A549 (cell line): ENCODE results near the gene SMTN. TPM values are rescaled to one million over a fixed set of nuclear protein-coding genes. Genes with fewer than 3 reads are reported as not detected.
A peak's percentile ranks its signal among the peaks of the same experiment; 100 is the strongest.

Source experiments
- ATAC-seq, 2 experiments: fragments of 200-7000 bp in 1 of 2; fragments of >200 bp in 1 of 2; cut with Nextera tagmentation in 1 of 2; cut with Tn5 transposase in 1 of 2; 3 replicates each; pipeline versions ENCODE4 v1.8.0 to v1.9.1; 2018 to 2020; ENCODE audit warnings: mild to moderate bottlenecking in 1 of 2, moderate library complexity in 1 of 2
- CTCF ChIA-PET: fragments of 300-600 bp; sonication (Branson Sonifier 250); formaldehyde crosslinking; extraction: SDS; loops from one replicate; lab custom pipeline; 2021; ENCODE audit warnings: antibody characterized with exemption, inconsistent platforms; lab: Yijun Ruan, JAX
- POLR2A ChIA-PET: fragments of 350-600 bp; formaldehyde crosslinking; extraction: SDS; loops from one replicate; lab custom pipeline; 2021; ENCODE audit warnings: antibody characterized with exemption, inconsistent platforms; lab: Yijun Ruan, JAX
- DNase-seq, 2 experiments: peaks; one replicate each; pipeline versions ENCODE4 v3.0.0 to v3.0.0-alpha.2; 2011 to 2016; ENCODE audit warnings: low read depth in 1 of 2, low spot score in 1 of 2
- FAIRE-seq: peaks from 2 replicates; lab custom pipeline; 2011; peaks lifted over from hg19 to GRCh38; lab: Jason Lieb, UNC
- H3K27ac ChIP-seq, 2 experiments: fragments of >200 bp; sonication (Bioruptor Twin); formaldehyde crosslinking; 3 replicates each; pipeline ENCODE4 v1.5.1; 2016 to 2017
- H3K4me1 ChIP-seq: fragments of >200 bp; sonication (Bioruptor Twin); formaldehyde crosslinking; 3 replicates; pipeline ENCODE4 v1.6.1; 2016
- H3K4me2 ChIP-seq: fragments of >200 bp; sonication (Bioruptor Twin); formaldehyde crosslinking; 3 replicates; pipeline ENCODE4 v1.6.1; 2016
- H3K4me3 ChIP-seq: fragments of >200 bp; sonication (Bioruptor Twin); formaldehyde crosslinking; 3 replicates; pipeline ENCODE4 v1.5.1; 2016
- H3K9me3 ChIP-seq: fragments of >200 bp; sonication (Bioruptor Twin); formaldehyde crosslinking; 3 replicates; pipeline ENCODE4 v1.6.1; 2016
- ATOH8 ChIP-seq: fragments of 250-450 bp; sonication (Bioruptor Pico); IDR thresholded peaks from 2 replicates; pipeline ENCODE4 v1.5.0; 2020; ENCODE audit warnings: low read depth, mild to moderate bottlenecking, moderate library complexity
- BCL3 ChIP-seq: fragments of >200 bp; sonication (Bioruptor Twin); formaldehyde crosslinking; IDR thresholded peaks from 3 replicates; pipeline ENCODE4 v1.6.1; 2016
- CBX2 ChIP-seq: fragments of 200-600 bp; sonication (generic); IDR thresholded peaks from 2 replicates; pipeline ENCODE4 v1.6.1; 2016; ENCODE audit warnings: low read depth, mild to moderate bottlenecking, borderline replicate concordance
- CBX8 ChIP-seq: fragments of 200-600 bp; sonication (generic); IDR thresholded peaks from 2 replicates; pipeline ENCODE4 v1.6.1; 2016
- CHD2 ChIP-seq: fragments of 150-350 bp; IDR thresholded peaks from 2 replicates; pipeline ENCODE4 v1.6.1; 2014; ENCODE audit warnings: low read length; ENCODE audit not compliant: partially characterized antibody
- CTCF ChIP-seq: fragments of >200 bp; sonication (Bioruptor Twin); formaldehyde crosslinking; IDR thresholded peaks from 3 replicates; pipeline ENCODE4 v1.5.1; 2016
- FOSB ChIP-seq: fragments of 250-450 bp; sonication (Bioruptor Pico); IDR thresholded peaks from 2 replicates; pipeline ENCODE4 v1.5.0; 2020; ENCODE audit warnings: mild to moderate bottlenecking, moderate library complexity
- HDAC2 ChIP-seq: fragments of 200-600 bp; sonication (generic); IDR thresholded peaks from 2 replicates; pipeline ENCODE4 v1.6.1; 2016
- HEYL ChIP-seq: fragments of 250-450 bp; sonication (Bioruptor Pico); IDR thresholded peaks from 2 replicates; pipeline ENCODE4 v1.8.0; 2021; ENCODE audit warnings: mild to moderate bottlenecking, moderate library complexity
- HOXB13 ChIP-seq: fragments of 250-450 bp; sonication (Bioruptor Pico); IDR thresholded peaks from 2 replicates; pipeline ENCODE4 v1.5.0; 2020; ENCODE audit warnings: low read depth, mild to moderate bottlenecking, moderate library complexity
- JUN ChIP-seq, 2 experiments: fragments of >200 bp; sonication (Bioruptor Twin); formaldehyde crosslinking; IDR thresholded peaks; 2 replicates in 1 of 2; 3 replicates in 1 of 2; pipeline ENCODE4 v1.6.1; 2016 to 2017
- MAFK ChIP-seq: fragments of 450-650 bp; IDR thresholded peaks from 2 replicates; pipeline ENCODE4 v1.6.1; 2014; ENCODE audit not compliant: partially characterized antibody
- MAZ ChIP-seq: fragments of 150-350 bp; IDR thresholded peaks from 2 replicates; pipeline ENCODE4 v1.6.1; 2014; ENCODE audit warnings: antibody characterized with exemption, low read depth, low read length, borderline replicate concordance
- MYC ChIP-seq: IDR thresholded peaks from 2 replicates; pipeline ENCODE4 v1.6.1; 2012; ENCODE audit warnings: mild to moderate bottlenecking, inconsistent platforms, low read length, improper control_type of control experiment, borderline replicate concordance
- PHF8 ChIP-seq: fragments of 200-600 bp; sonication (generic); IDR thresholded peaks from 2 replicates; pipeline ENCODE4 v1.6.1; 2016; ENCODE audit warnings: low read depth, mild to moderate bottlenecking, antibody characterized with exemption, moderate library complexity, borderline replicate concordance
- RAD21 ChIP-seq, 2 experiments: fragments of >200 bp in 1 of 2; sonication (Bioruptor Twin) in 1 of 2; formaldehyde crosslinking in 1 of 2; IDR thresholded peaks in 1 of 2; conservative IDR thresholded peaks in 1 of 2; 2 replicates in 1 of 2; 3 replicates in 1 of 2; pipeline ENCODE4 v1.6.1; 2012 to 2018; ENCODE audit warnings: inconsistent platforms in 1 of 2
- SREBF2 ChIP-seq: fragments of 450-650 bp; IDR thresholded peaks from 2 replicates; pipeline ENCODE4 v1.6.1; 2014; ENCODE audit warnings: mild to moderate bottlenecking, moderate library complexity
- TP53 ChIP-seq: fragments of 250-450 bp; sonication (Bioruptor Pico); IDR thresholded peaks from 2 replicates; pipeline ENCODE4 v1.5.0; 2021; ENCODE audit warnings: mild to moderate bottlenecking, moderate library complexity
- ZFP36 ChIP-seq: fragments of 450-650 bp; IDR thresholded peaks from 2 replicates; pipeline ENCODE4 v1.6.1; 2014; ENCODE audit warnings: borderline replicate concordance; ENCODE audit not compliant: partially characterized antibody
- WGBS: methylation state at CpG from one replicate; pipeline ENCODE4 v1.1.6; 2017; ENCODE audit errors: missing lambda C conversion rate; 5-methylcytosine and 5-hydroxymethylcytosine counted together
- polyA plus RNA-seq, 4 experiments: library from polyadenylated mRNA; depleted of rRNA in 3 of 4; stranded (reverse); fragments of >200 nt; fragmentation: RNase III in 1 of 4; extraction: RNeasy Plus Mini Kit Qiagen cat#74134 plus additional on column Dnase treatment in 1 of 4; gene quantifications; 2 replicates in 3 of 4; 3 replicates in 1 of 4; pipeline ENCODE4 v1.2.3, GENCODE V29; 2011 to 2017
- TF ChIP-seq, protein P1 (sequence below): fragments of 150-350 bp; IDR thresholded peaks from 2 replicates; pipeline ENCODE4 v1.6.1; 2014; ENCODE audit warnings: low read depth, mild to moderate bottlenecking, low read length
- TF ChIP-seq, protein P2 (sequence below): fragments of 450-650 bp; IDR thresholded peaks from 2 replicates; pipeline ENCODE4 v1.6.1; 2014; ENCODE audit warnings: antibody characterized with exemption

Gene SMTN
- polyA plus RNA-seq, 2 of the 4 experiments (the other 2 are of a cell fraction), result 12.7 to 33.1 TPM

- peaks cover 11% of the 10 kb centered on the region for H3K4me1 ChIP-seq
- TF ChIP-seq FOSB (CRISPR knock-in tag), result no peak
- TF ChIP-seq ZFP36, result peak; percentile 27
- ChIA-PET POLR2A (no interaction called here), CTCF (interaction anchor here (1.0 to 2.9 kb wide), 3 partner anchors 11 to 154 kb away, joined by 3 to 19 read pairs (median 3); partner anchors contain the start of gene SELENOM)
- H3K27ac ChIP-seq, result no peak overlapping the region
- no peak overlapping the region for H3K4me2 ChIP-seq
- ATAC-seq, result no peak
- FAIRE-seq, result no peak
- no peak for DNase-seq
- H3K9me3 ChIP-seq, result no peaks in the 10 kb centered on the region
- 72% methylated on average over 6 of the region's 7 CpGs for WGBS
- H3K4me3 ChIP-seq, result no peak overlapping the region
Observed at GRCh38 chr22:31119026-31119717, 38.1 kb downstream of the SMTN start.

DNA sequence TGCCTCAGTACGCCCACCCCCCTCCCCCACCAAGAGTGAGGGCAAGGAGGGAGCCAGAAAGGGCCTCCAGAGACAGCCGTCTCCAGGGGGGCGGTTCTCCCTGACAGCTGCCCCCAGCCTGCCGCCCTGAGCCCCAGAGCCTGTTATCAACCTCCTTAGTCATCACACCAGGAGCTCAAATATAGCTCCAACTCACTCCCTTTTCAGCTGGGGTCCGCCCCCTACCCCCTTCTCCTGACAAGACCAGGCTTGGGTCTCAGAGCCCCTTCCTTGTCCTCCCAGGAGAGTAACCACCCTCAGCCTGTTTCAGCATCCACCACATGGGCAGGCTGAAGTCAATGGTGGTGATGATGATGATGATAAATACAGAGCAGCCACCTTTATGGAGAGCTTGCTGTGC lies 39.1 kb downstream of the SMTN start:
- 54% methylated on average over 3 of the region's 5 CpGs for WGBS
- ATAC-seq, result no peak
- Histone ChIP-seq H3K4me1 (peaks cover 11% of the 10 kb centered on the region), H3K27ac (no peak overlapping the region), H3K4me2 (no peak overlapping the region), H3K9me3 (no peaks in the 10 kb centered on the region), H3K4me3 (no peak overlapping the region)
- TF ChIP-seq MAZ, result no peak
- no peak for TF ChIP-seq HOXB13 (CRISPR knock-in tag)
- no peak for TF ChIP-seq CBX2
- TF ChIP-seq JUN (IDR thresholded peaks at IDR 0.05), result no peak
- no peak for TF ChIP-seq CHD2
- no peak for TF ChIP-seq HDAC2
- no peak for TF ChIP-seq RAD21 (conservative IDR thresholded peaks at IDR 0.05 in 1 of 2, IDR thresholded peaks at IDR 0.05 in 1 of 2)
- no peak for TF ChIP-seq ATOH8 (CRISPR knock-in tag)
- TF ChIP-seq MYC, result no peak
- no peak for TF ChIP-seq HEYL
- no peak for TF ChIP-seq MAFK
- POLR2A ChIA-PET, result no interaction called here
- CTCF ChIA-PET, result interaction anchor here (0.6 to 2.9 kb wide), 2 partner anchors 12 to 504 kb away, joined by 3 to 19 read pairs; partner anchors contain the start of gene SELENOM
- no peak for FAIRE-seq
- DNase-seq, result no peak

DNA sequence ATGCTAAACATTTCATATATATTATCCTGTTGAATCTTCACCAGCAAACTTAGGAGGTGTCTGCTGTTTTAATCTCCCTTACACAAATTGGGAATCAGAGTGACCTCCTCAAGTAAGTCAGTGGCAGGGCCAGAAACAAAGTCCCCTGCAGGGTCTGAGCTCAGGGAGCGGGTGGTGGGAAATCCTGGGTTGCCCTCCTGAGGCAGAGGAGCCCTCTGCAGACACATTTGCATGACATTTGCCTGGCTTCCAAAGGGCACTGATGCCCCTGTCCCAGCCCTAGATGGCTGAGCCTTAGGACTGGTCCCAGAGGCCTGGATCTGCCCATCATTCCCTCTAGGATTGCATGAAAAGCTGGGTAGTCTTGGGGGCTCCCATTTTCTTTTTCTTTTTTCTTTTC lies 39.5 kb downstream of the SMTN start:
- CTCF ChIA-PET, result interaction anchor here (0.6 to 2.9 kb wide), 2 partner anchors 12 to 504 kb away, joined by 3 to 19 read pairs; partner anchors contain the start of gene SELENOM
- no peak for DNase-seq
- Histone ChIP-seq H3K27ac (no peak overlapping the region), H3K9me3 (no peaks in the 10 kb centered on the region), H3K4me1 (peaks cover 11% of the 10 kb centered on the region), H3K4me2 (no peak overlapping the region), H3K4me3 (no peak overlapping the region)
- POLR2A ChIA-PET, result no interaction called here
- ATAC-seq, result no peak
- TF ChIP-seq TP53 (CRISPR knock-in tag) (no peak), PHF8 (no peak), HOXB13 (CRISPR knock-in tag) (no peak), SREBF2 (no peak), BCL3 (no peak), CBX8 (no peak), MAZ (no peak), CTCF (no peak)
- TF ChIP-seq, protein P1, sequence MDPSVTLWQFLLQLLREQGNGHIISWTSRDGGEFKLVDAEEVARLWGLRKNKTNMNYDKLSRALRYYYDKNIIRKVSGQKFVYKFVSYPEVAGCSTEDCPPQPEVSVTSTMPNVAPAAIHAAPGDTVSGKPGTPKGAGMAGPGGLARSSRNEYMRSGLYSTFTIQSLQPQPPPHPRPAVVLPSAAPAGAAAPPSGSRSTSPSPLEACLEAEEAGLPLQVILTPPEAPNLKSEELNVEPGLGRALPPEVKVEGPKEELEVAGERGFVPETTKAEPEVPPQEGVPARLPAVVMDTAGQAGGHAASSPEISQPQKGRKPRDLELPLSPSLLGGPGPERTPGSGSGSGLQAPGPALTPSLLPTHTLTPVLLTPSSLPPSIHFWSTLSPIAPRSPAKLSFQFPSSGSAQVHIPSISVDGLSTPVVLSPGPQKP, result no peak
- TF ChIP-seq, protein P2, sequence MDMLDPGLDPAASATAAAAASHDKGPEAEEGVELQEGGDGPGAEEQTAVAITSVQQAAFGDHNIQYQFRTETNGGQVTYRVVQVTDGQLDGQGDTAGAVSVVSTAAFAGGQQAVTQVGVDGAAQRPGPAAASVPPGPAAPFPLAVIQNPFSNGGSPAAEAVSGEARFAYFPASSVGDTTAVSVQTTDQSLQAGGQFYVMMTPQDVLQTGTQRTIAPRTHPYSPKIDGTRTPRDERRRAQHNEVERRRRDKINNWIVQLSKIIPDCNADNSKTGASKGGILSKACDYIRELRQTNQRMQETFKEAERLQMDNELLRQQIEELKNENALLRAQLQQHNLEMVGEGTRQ, result no peak
- 100% methylated on average over 1 of the region's 1 CpG for WGBS
- no peak for FAIRE-seq
